Measurements from ENCODE around the gene GTPBP6. TPM values are rescaled to one million over a fixed set of nuclear protein-coding genes. Genes with fewer than 3 reads are reported as not detected.
"Not testable (repeated sequence)": the region's sequence is repeated elsewhere in the genome, so short reads cannot be mapped to it uniquely, and the experiment has no call there.

Gene GTPBP6
- total RNA-seq, 1 donor from 2014 or later: 24.9 TPM

GRCh38 chrX:334971-335757 lies 16.6 kb upstream of the GTPBP6 start:
- DNase-seq (ENCODE audit: low read depth): no peak

DNA sequence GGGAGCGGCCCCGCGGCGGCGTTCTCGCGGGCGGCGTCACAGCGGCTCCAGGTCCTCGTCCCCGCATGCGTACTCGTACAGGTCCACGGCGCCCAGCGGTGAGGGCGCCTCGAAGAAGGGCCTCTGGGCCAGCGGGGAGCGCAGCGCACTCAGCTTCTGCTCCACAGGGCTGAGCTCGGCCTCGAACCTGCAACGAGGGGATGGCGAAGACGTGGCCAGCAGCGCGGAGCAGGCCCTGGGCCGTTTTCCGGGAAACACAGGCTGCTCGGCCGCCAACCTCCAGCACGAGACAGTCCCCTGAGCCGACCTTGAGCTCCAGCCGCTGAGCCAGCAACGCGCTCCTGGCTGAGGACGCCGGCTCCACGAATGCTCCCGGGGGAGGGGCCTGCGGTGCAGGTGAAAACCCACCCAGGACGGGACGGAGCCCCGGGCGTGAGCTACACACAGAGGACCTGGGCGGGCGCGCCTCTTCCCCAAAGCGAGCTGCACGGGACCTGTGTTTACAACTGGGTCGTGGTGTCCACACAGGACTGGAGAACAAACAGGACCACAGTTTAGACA lies 15.8 kb upstream of the GTPBP6 start:
- DNase-seq (ENCODE audit: low read depth): no peak

- no peak for DNase-seq (ENCODE audit: low read depth)
Observed at GRCh38 chrX:333611-334311, 15.2 kb upstream of the GTPBP6 start.

DNA sequence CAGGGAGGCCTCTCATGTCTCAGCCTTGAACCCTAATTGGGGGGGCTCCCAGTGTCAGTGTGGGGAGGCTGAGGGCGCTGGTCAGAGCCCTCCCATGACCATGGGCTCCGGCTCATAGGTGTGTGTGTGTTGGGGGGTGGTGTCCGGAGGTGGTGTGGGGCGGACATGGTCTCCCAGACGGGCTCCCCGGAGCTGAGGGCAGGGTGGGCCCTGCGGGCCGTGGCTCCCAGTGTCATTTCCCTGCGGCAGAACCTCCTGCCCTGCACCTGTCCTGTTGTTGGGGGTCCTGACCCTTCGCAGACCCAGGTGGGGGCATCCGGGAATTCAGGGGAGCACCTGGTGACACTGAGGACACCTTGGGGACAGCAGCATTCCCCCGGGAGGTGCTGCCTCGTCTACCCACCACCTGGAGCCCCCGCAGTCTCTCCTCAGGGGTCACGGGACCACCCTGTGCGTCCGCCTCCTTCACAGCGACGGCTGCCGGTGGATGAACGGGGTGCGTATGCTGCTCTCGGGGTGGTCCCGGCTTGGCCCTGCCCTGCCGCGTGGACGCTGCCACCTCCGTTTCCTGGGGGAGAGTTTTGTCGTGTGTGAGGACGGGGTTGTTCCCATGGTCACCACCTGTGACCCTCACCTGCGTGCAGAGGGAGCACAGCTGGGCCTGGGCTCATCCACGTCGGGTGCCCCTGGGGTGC lies 14.5 kb upstream of the GTPBP6 start:
- no peak for DNase-seq (ENCODE audit: low read depth)

GRCh38 chrX:332496-332860 lies 13.9 kb upstream of the GTPBP6 start:
- no peak for DNase-seq (ENCODE audit: low read depth)

DNA sequence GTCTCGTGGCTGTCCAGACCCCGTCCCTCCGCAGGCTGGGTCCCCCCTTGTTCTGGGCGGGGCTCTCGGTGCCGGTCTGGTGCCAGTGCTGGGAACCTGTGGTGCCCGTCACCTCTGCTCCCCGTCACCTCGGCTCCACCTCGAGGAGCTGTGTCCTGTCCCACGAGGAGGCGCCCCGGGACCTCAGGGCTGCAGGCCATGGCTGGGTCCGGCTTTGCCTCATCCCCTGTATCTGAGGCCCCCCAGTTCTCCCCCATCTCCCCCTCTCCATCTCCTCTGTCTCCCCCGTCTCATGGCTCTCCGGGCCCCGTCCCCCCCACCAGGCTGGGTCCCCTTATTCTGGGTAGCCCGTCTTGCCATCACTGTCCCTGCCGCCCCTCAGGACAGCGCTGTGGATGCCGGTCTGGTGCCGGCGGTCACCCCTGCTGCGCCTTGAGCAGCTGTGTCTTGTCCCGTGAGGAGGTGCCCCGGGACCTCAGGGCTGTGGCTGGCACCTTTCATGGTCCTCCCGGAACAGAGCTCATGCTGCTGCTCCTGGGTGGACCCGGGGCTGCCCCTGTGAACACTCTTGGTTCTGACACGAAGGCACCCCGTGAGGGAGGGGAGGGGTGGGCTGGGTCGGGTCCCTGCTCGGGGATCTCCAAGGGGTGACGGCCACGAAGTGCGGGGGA lies 13.4 kb upstream of the GTPBP6 start:
- no peak for DNase-seq (ENCODE audit: low read depth)

DNA sequence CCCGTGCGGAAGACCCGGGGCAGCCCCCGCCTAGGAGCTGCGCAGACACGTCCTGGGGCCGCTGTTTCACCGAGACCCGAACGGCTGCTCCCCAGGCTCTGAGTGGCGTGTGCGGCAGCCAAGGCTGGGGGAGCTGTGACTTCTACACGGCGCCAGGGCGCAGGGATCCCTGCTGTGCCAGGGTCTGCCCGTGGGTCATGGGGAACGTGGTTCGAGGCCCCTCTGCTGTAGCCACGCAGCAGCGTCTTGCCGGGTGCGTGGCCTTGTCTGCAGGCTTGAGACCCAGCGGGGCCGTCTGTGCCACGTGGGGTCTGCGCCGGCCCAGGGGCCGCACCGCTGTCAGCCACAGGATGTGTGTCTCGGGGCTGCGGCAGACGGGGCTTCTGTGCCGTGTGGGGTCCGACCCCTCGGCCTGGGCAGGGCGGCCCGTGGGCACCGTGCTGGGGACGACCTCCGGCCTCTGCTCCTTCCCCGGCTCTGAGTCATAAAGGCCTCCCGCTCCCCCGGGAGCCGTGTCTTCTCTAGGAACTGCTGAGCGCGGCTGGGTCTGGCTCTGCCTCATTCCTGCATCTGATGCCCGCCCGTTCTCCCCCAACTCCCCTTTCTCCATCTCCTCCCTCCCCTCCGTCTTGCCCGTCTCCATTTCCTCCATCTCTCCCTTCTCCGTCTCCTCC lies 12.7 kb upstream of the GTPBP6 start:
- DNase-seq (ENCODE audit: low read depth): no peak

DNA sequence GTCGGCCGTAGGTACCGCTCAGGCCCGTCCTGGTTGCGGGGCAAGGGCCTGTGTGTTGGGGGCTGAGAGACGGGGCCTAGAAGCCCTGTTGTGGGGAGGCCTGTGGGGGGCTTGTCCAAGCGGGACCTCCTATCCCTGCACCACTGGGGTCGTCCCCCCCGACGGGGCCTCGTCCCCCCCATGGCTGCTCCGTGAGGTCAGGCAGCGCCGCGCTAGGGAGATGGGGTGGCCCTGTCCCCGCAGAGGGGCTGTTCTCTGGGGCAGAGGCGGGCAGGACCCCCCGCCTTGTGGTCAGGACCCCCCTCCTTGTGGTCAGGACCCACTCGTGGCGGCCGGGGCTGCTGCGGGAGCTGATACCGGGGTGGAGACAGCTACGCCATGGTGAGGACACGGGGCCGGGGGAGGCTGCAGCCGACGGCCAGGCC lies 12.1 kb upstream of the GTPBP6 start:
- no peak for DNase-seq (ENCODE audit: low read depth)

DNA sequence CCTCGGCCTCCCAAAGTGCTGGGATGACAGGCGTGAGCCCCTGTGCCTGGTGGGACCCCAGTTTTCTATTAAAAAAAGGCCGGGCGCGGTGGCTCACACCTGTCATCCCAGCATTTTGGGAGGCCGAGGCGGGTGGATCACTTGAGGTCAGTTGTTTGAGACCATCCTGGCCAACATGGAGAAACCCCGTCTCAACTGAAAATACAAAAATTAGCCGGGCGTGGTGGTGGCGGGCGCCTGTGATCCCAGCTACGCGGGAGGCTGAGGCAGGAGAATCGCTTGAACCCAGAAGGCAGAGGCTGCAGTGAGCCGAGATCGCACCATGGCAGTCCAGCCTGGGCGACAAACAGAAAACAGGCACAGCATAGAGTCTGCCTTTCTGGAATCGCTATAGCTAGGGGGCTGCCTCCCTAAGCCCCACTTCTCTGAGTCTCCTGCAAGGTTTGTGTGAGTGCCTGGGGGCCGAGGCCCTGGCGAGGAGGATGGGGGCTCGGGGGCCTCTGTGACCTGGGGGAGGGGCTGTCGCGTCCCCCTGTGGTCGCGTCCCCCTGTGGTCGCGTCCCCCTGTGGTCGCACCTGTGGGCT lies 11.6 kb upstream of the GTPBP6 start:
- not testable (repeated sequence) for DNase-seq (ENCODE audit: low read depth)

DNA sequence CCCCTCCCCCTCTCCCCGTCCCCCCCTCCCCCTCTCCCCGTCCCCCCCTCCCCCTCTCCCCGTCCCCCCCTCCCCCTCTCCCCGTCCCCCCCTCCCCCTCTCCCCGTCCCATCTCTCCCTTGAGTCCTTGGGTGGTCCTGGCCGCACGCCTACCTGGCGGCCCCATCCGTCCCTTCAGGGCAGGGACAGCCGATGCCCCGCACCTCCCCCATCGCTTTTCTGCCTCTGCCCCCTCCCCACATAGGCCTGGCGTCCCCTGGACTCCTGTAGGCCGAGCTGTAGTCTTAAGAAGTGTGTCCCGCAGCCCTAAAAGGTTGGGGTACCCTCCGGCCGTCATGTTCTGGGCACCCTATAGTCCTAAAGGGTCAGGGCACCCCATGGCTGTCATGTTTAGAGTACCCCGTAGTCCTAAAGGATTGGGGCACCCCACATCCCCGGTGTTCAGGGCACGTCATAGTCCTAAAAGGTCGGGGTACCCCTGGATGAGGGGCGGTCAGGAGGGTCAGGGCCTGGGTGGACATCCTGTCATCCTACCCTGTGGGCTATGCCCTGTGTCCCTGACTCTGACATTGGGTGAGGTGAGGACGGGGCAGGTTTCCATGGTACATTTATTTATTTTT lies 10.8 kb upstream of the GTPBP6 start:
- DNase-seq (ENCODE audit: low read depth): no peak

DNA sequence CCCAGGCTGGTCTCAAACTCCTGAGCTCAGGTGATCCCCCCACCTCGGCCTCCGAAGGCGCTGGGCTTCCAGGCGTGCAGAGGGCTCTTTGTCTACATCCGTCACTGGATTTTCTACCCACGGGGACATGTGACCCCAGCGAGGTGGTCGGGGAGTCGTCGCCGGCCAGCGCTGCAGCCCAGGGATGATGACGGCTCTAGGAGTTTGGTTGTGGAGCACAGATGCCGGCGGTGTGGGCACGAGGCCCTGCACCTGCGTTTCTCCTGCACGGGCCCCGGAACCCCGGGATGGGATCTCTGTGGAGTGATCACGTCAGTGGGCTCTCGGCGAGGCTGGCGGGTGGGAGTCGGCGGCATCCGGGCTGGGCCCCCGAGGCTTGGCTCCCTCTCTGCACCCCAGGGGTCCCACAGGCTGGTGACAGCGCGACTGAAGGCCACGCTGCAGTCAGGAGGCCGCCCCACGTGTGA lies 9.1 kb upstream of the GTPBP6 start:
- no peak for DNase-seq (ENCODE audit: low read depth)

GRCh38 chrX:324664-325063 lies 6.1 kb upstream of the GTPBP6 start:
- DNase-seq (ENCODE audit: low read depth): not testable (repeated sequence)

- DNase-seq (ENCODE audit: low read depth): peak; percentile 35
Observed at GRCh38 chrX:323721-324628, 5.4 kb upstream of the GTPBP6 start.

GRCh38 chrX:320126-320783 lies 1.7 kb upstream of the GTPBP6 start:
- DNase-seq (ENCODE audit: low read depth): peak; percentile 11

DNA sequence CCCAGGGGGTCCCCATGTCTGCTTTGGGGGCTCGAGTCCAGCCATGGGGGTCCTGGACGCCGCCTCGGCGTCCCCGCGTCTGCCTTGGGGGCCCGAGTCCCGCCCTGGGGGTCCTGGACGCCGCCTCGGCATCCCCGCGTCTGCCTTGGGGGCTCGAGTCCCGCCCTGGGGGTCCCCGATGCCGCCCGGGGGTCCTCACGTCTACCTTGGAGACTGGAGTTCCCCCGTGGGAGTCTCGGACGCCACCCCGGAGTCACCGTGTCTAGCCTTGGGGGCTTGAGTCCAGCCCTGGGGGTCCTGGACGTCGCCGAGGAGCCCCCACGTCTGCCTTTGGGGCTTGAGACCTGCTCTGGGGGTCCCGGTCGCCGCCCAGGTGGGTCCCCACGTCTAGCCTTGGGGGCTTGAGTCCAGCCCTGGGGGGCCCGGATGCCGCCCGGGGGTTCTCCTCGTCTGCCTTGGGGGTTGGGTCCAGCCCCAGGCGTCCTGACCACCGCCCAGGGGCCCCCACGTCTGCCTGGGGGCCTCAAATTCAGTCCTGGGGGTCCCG lies 1.1 kb upstream of the GTPBP6 start:
- no peak for DNase-seq (ENCODE audit: low read depth)

GRCh38 chrX:318068-318738 lies 393 bp downstream of the GTPBP6 start:
- peak; percentile 98 for DNase-seq (ENCODE audit: low read depth)

DNA sequence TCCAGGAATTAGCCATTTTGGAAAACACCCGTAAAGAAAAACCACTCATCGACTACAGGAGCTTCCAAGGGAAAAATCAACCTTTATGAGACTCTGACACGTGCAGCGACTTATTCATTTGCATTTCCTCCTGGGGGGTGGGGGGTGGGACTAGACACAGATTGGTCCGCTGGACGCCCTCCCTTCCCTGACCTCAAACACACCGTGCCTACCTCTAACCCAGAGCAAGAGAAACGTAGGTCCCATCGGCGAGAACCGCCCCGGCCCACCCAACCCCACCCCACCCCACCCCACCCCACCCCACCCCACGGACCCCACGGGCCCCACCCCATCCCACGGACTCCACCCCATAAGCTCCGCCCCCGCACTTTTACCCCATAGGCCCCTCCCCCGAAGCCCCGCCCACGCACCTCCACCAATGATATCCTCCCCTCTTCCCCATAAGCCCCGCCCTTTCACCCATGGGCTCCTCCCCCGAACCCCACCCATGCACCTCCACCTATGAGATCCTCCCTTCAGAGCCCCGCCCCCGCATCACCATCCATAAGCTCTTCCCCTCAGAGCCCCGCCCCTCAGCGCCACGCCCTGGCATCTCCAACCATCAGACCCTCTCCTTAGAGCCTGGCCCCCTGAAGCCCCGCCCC lies 1.1 kb downstream of the GTPBP6 start:
- DNase-seq (ENCODE audit: low read depth): no peak
